ENCODE results near the gene ECT2L.

Gene ECT2L

GRCh38 chr6:138943089-138943625, 147.3 kb downstream of the ECT2L start:
- no peak for TF ChIP-seq CTCF (IDR thresholded peaks at IDR 0.05; ENCODE audit: low read depth, low read length)
- no peak overlapping the region for H3K4me3 ChIP-seq (ENCODE audit: low read depth, low read length)

DNA sequence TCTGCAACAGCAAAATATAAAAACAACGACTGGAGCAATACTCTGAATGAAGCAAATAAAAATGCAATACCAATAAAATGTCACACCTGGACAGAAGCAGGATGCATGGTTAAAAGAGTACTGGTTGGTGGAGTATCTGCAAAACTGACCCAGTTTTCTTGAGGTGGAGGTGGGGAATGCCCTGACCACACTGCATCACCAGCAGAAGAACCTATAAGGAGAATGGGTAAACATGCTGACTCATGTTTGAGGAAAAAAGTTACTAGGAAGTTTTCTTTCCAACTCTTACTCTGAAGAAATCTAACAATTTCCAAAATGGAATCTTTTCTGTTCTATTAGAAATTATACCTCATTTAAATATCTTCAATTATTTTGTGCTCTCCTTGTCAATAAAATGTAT, 148.5 kb downstream of the ECT2L start:
- TF ChIP-seq CTCF (IDR thresholded peaks at IDR 0.05; ENCODE audit: low read depth, low read length) = no peak

GRCh38 chr6:138945354-138945753, 149.5 kb downstream of the ECT2L start:
- TF ChIP-seq CTCF (IDR thresholded peaks at IDR 0.05; ENCODE audit: low read depth, low read length) = no peak
- no peak overlapping the region for H3K4me3 ChIP-seq (ENCODE audit: low read depth, low read length)

More for the DNA sequence above, 148.5 kb downstream of the ECT2L start:
- H3K4me3 ChIP-seq (ENCODE audit: low read depth, low read length) = no peak overlapping the region

GRCh38 chr6:138948004-138948403, 152.1 kb downstream of the ECT2L start:
- no peak overlapping the region for H3K4me3 ChIP-seq (ENCODE audit: low read depth, low read length)
- no peak for TF ChIP-seq CTCF (IDR thresholded peaks at IDR 0.05; ENCODE audit: low read depth, low read length)

DNA sequence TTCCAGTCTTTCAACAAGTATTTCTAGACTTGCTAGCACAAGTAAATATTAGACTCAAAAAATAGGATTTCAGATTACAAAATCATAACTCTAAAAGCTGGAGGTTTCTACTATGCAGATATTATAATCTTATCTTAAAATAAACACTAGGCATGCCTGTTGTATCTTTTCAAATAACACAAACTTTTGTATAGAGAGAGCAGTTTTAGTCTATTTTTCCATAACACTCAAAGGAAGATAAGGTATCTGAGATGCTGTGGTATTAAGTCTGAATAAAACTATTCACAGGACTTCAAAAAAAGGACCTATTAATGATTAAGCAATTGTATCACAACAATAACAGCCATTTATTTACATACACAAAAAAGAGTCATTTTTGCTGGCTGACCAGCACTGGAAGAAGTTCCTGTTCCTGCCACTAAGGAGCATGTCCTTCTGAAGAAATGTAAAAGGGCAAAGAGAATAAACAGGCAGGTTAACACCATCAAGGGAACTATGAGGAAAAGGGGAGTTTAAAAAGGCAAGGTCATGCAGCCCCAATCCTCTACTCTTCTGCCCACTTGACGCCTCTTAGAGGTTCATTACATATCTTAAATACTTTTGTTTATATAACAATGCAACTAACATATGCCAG, 152.8 kb downstream of the ECT2L start:
- no peak for TF ChIP-seq CTCF (IDR thresholded peaks at IDR 0.05; ENCODE audit: low read depth, low read length)
- no peak overlapping the region for H3K4me3 ChIP-seq (ENCODE audit: low read depth, low read length)

- H3K4me3 ChIP-seq (ENCODE audit: low read depth, low read length) = no peak overlapping the region
- no peak for TF ChIP-seq CTCF (IDR thresholded peaks at IDR 0.05; ENCODE audit: low read depth, low read length)
These were observed 157.6 kb downstream of the ECT2L start for GRCh38 chr6:138953451-138953850.
